DMS 273 treated with DMSO at 0.1 percent for 48 hours (cell line): Measurements from ENCODE around the gene PCYT2.

Experiments
- DNase-seq: peaks from one replicate; lab custom pipeline; 2025; lab: John Stamatoyannopoulos, UW

The PCYT2 gene

GRCh38 chr17:81869221-81870130 is 41.7 kb downstream of the PCYT2 start:
- no peak for DNase-seq

- DNase-seq = no peak
Measured at GRCh38 chr17:81868674-81869220, 42.5 kb downstream of the PCYT2 start.

GRCh38 chr17:81867991-81868673 is 43.1 kb downstream of the PCYT2 start:
- DNase-seq = no peak

GRCh38 chr17:81867170-81867990 is 43.8 kb downstream of the PCYT2 start:
- DNase-seq = peak; percentile 27

- DNase-seq = no peak
Measured at GRCh38 chr17:81866440-81867169, 44.6 kb downstream of the PCYT2 start.

GRCh38 chr17:81865733-81866439 is 45.3 kb downstream of the PCYT2 start:
- no peak for DNase-seq

GRCh38 chr17:81865358-81865732 is 45.9 kb downstream of the PCYT2 start:
- DNase-seq = no peak

- DNase-seq = no peak
Measured at GRCh38 chr17:81863833-81864768, 47.1 kb downstream of the PCYT2 start.

GRCh38 chr17:81863123-81863675 is 48.0 kb downstream of the PCYT2 start:
- no peak for DNase-seq

- peak; percentile 99 for DNase-seq
Measured at GRCh38 chr17:81860756-81861568, 50.2 kb downstream of the PCYT2 start.

- no peak for DNase-seq
Measured at GRCh38 chr17:81859906-81860755, 51.1 kb downstream of the PCYT2 start, which contains the start of gene P4HB. Gene P4HB (minus strand): TSS chr17:81860535. CDS start chr17:81860471, 64 bp downstream.

GRCh38 chr17:81858967-81859905 is 52.0 kb downstream of the PCYT2 start:
- DNase-seq = no peak

GRCh38 chr17:81858170-81858966 is 52.8 kb downstream of the PCYT2 start:
- DNase-seq = no peak

- no peak for DNase-seq
Measured at GRCh38 chr17:81854974-81855774, 56.0 kb downstream of the PCYT2 start.

- DNase-seq = no peak
Measured at GRCh38 chr17:81852237-81852636, 59.0 kb downstream of the PCYT2 start.
